ENCODE results near the gene KLRC4.
"Not testable (repeated sequence)": the region's sequence is repeated elsewhere in the genome, so short reads cannot be mapped to it uniquely, and the experiment has no call there.

Gene KLRC4

DNA sequence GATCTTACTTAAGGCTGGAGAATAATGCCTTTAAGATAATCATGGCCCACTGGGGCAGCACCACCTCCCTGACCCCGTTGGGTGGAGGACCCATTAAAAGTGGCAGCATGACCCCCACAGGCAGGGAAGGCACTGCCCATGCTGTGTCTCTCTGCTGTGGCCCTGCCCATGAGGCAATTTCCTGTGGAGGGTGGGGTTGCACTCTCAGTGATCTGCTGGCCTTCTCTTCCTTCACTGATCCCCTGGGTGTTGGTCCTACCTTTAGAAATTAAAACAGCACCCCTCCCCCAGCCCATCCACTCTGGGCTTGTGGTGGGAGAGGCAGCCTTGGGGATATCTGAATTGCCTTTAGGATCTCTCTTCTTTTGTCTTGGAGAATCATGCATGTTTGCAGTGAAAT lies 37.0 kb downstream of the KLRC4 start:
- DNase-seq = peak in 12 of 42 donors; percentile 26 to 76 (median 52)
- intact Hi-C loops (cut with DNase I) = no loop called here

DNA sequence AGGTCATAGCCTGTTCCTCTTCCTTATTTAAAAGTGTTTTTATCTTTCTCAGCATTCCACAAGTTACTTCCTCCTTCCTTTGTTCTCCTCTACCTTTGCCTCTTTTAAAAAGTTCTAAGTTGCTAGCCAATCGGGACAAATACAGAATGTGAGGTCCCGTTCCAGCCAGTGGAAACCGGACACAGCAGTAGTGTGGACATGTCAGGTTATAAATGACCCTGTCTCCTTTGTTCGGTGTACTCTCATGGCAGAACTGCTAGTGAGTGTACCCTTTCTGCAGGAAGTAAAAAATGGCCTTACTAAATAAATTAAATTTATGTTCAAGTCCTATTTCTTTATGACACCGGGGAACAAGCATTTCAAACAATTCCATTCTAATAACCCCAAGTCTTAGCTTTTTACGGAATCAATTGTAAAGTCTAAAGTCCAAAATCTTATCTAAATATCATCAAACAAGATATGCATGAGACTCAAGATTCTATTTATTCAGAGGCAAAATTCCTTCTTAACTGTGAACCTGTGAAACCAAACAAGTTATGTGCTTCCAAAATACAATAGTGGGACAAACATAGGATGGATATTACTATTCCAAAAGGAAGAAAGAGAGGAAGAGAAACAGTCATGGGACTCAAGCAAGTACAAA lies 37.5 kb downstream of the KLRC4 start:
- intact Hi-C loops (cut with DNase I); DNase-seq: not testable (repeated sequence)

DNA sequence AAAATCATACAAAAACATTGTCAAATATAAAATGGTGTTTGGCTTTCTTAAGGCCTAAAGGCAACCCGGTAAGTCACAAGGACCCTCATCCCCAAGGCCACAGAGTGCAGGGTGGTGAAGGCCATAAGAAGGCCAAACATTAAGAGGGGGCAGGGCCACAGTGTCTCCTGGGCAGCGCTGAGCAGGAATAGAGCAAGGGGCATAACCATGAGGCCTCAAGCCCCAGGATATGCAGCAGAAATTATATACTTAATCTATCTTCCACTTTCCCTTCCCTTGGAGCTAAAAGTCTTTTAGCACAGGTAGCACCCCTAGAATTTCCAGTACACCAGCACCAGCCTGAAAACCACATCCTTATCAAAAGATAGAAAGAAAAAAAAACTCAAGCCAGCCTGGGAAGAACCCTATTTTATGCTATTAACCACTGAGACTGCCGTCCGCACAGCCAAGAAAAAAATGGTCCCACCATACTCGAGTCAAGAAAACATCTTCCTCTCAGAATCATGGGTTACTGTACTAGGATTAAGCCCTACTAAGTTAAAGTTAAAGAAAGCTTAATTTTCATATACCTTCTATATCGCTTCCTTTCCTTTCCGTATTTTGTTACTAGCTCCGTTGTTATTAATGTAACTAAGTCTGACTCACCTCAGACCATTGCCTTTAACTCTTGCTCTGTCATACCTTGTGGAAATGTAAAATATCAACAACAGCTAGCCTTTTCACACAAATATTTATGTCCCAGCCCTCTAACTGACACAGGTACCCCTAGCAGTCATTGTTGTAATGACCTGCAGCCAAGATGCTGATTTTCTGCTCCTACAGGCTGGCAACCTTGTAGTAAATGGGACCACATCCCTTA lies 39.8 kb downstream of the KLRC4 start:
- no peak for DNase-seq
- intact Hi-C loops (cut with DNase I) = loop anchor here (10.0 kb wide), 1 partner anchor 195 kb away; no protein-coding TSS in a partner anchor

DNA sequence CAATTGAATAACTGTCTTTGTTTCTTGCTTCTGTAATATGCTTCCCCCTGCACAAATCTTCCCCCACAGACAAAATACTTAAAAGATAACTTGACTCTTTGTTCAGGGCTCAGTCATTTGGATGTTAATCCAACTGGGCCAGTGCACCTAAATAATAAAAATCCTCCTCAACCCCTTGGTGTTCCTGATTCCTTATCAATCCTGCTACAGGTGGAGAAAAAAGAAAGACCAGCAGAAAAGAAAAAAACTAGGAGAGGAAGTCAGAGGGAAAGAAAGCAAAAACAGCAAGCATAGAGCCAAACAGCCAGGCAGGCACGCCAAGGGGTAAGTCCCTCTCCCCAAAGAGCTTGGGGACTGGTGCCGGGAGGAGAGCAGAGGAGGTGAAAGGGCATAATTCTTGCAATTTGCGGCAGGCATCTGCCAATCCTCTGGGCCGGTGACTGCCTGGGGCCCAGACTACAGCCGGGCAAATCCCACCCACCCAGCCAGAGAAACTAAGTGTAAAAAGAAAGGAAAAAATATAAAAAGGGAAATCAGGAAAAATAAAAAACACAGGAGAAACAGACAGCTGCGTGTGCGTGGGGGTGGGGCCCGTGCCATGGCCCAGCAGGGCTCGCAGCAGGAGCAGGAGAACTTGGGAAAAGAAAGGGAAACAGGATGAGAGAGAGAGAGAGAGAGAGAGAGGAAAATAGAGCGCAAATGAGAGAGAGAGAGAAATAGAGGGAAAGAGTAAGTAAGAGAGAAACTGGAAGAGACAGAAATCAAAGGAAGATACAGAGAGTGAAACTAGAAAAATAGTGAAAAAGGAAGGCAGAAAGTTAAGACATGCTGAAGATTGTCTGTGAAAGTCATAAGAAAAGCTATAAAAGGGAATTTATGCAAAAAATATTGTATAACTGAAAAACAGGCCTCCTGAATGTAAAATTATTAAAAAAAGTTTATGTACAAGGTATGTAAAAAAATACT lies 41.1 kb downstream of the KLRC4 start:
- intact Hi-C loops (cut with DNase I) = loop anchor here (10.0 kb wide), 1 partner anchor 196 kb away; no protein-coding TSS in a partner anchor

DNA sequence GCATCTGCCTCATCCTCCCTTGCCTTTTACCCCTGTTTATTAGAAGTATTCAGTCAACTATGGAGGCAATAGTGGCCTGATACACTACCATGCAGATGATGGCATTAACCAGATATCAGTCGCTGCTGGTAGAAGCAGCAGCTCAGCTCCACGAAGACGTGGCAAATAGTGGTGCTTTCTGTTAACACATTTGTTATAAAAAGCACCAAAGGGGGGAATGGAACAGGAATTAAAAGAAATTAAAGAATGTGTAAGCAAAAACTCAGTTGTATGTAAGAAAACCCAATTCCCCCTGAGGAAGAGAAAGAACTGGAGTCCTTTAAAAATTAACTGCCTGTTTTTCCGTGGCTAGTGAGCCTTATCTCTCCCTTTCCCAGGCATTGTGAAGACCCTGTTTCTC lies 41.8 kb downstream of the KLRC4 start:
- not testable (repeated sequence) for DNase-seq
- intact Hi-C loops (cut with DNase I) = loop anchor here (10.0 kb wide), 1 partner anchor 197 kb away; no protein-coding TSS in a partner anchor

More for the DNA sequence above, 41.1 kb downstream of the KLRC4 start:
- peak in 8 of 42 donors; percentile 17 to 57 (median 39) for DNase-seq

DNA sequence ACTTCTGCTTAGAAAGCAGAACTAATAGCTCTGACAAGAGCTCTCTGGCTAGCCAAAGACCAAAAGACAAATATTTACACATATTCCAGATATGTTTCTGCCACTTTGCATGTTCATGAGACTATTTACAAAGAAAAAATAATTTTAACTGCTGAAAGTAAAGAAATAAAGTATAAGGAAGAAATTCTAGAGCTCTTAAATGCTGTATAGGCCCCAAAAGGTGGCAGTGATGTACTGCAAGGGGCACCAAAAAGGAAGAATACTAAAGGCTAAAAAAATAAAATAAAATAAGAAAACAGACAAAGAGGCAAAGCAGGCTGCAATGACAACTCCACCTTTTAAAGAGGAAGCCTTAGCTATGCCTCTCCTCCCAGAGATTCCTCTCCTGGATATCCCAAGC lies 42.7 kb downstream of the KLRC4 start:
- intact Hi-C loops (cut with DNase I) = loop anchor here (10.0 kb wide), 1 partner anchor 198 kb away; no protein-coding TSS in a partner anchor

DNA sequence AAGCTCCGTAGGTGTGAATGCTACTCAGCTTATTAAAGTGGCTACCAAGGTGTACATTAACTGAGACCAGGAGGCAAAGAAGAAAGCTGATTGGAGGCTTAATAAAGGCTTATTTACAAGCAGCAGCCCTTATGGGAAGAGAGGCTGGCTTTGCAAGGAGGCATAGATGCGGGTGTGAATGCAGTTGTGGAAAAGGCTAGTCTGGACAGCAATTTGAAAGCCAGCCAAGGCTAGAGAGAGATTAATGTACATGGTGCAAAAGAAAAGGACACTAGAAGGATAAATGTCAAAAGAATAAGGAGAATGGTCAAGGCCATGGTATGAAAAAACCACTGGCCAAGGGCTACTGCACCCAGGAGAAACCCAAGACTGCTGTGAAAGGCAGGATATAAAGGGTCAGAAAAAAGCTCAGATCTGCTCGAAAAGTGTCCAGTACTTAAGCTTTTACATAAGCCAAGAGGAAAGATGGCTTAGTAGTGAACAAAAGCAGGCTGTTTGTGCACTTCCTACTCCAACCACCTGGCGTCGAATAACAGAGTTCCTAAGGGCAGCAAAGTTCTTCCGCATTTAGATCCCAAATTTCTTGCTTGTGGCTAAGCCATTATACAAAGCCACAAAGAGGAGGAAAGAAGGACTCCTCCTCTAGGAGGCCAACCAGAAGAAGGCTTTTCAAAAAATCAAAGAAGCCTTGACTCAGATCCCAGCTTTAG lies 43.7 kb downstream of the KLRC4 start:
- peak in 2 of 42 donors; percentile 16 to 60 for DNase-seq

More for the DNA sequence above, 42.7 kb downstream of the KLRC4 start:
- no peak for DNase-seq

DNA sequence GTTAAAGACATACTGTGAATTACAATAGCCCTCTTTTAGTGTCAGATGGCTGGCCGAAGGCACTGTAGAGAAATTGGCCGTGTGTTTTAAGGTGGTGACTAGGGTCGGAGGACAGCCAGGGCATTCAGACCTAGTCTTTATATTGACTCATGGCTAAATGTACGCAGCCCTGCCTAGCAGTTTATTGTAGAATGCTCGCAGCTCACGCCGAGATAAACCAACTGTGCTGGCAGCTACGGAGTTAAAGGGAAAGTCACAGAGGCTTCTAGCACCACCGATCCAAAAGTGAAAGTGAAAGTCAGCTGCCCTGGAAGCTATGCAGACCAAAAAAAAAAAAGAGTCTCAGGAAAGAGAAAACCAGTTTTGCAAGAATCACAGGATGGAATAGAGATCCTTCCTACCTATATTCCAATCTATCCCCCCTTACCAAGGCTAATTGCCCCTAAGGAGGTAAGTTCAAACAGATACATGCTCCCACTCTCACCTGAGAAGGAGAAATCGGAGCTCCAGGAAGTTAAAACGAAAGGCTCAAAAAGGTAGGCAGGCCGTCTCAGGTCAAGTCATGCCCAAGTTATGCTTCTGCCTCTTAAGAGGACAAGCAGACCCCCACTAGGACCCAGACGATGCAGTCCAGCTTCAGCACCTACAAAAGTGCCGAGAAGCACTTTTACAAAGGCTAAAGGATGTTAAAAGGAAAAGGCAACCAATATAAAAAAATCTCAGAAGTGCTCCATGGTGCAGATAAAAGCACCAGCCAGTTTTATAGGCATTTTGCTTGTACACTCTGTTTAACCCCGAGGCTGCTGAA lies 44.5 kb downstream of the KLRC4 start:
- peak in 40 of 42 donors; percentile 30 to 88 (median 65) for DNase-seq
- intact Hi-C loops (cut with DNase I) = loop anchor here (10.0 kb wide), 1 partner anchor 200 kb away; no protein-coding TSS in a partner anchor

More for the DNA sequence above, 43.7 kb downstream of the KLRC4 start:
- intact Hi-C loops (cut with DNase I) = loop anchor here (10.0 kb wide), 1 partner anchor 199 kb away; no protein-coding TSS in a partner anchor

DNA sequence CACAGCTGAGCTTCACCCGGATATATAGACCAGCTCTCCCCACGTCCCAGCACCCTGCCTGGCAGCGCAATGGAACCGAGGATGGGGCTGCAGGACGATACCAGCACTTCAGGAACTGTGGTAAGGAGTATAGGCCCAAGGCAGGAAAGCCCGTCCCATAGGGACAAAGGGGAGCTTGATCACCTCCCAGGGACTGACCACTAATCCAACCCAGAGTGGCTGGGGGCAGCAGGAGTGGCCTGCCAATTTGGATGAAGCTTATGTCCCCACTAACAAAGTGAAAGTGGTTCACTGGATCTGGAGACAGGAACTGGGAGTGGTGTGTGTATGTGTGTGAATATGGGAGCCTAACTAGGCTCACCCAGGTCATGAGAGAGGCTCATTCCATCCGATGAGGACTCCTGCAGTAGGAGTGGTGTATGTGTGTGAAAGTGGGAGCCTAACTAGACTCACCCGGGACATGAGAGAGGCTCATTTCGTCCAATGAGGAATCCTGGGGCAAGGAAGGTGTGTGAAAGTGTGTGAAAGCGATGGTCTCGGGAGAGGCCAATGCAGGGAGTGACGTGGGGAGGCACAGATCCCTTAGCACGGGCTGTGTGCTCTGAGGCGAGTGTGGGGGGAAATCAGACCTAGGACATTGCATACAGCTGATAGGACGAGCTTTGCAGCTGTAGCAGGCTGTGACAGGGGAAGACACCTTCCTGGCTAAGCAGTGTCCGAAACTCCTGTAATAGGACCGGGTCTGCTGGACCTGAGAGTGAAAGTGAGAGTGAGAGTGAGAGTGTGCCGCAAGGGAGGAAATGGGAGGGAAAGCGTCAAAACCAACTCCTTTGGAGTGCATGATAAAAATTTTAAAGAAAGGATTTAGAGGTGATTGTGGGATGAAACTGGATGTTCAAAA lies 45.4 kb downstream of the KLRC4 start:
- peak in 34 of 42 donors; percentile 29 to 79 (median 54) for DNase-seq
- intact Hi-C loops (cut with DNase I) = loop anchor here (10.0 kb wide), 1 partner anchor 201 kb away; no protein-coding TSS in a partner anchor

DNA sequence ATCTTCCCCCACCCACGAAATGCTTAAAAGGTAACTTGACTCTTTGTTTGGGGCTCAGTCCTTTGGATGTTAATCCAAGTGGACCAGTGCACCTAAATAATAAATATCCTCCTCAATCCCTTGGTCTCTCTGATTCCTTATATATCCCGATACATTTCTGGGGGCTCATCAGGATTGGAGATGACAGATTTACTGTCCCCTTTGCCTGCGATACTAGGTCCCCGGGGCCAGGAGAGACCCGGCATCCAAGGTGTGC lies 46.0 kb downstream of the KLRC4 start:
- intact Hi-C loops (cut with DNase I) = loop anchor here (10.0 kb wide), 1 partner anchor 201 kb away; no protein-coding TSS in a partner anchor

DNA sequence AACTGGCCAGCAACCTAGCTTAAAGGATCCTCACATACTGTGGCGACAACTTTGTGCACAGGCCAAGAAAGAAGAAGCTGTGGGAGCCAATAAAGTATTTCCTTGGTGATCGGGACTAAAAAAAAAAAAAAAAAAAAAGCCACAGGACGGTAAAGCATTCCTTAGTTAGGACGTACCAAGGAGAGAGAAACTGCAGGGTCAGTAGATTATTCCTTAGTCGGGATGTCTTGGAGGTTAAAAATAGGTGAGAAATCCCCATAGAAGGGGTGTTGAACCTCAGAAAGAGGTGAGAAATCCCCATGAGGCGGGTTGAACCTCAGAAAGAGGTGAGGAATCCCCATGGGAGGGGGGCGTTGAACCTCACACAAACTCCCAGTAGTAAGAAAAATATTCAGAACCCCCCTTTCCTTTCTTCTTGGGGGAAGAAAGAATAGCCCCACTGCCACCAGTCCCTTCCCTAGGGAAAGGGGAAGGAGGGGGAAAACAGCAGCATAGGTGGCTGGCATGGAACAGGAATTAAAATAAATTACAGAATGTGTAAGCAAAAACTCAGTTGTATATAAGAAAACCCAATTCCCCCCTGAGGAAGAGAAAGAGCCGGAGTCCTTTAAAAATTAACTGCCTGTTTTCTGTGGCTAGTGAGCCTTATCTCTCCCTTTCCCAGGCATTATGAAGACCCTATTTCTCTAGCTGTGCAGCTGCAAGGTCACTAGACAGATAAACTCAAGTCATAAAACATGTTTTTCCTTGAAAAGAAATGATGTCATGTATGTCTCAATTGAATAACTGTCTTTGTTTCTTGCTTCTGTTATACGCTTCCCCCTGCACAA lies 46.5 kb downstream of the KLRC4 start:
- intact Hi-C loops (cut with DNase I) = loop anchor here (10.0 kb wide), 1 partner anchor 202 kb away; no protein-coding TSS in a partner anchor
- DNase-seq = no peak

More for the DNA sequence above, 46.0 kb downstream of the KLRC4 start:
- no peak for DNase-seq

DNA sequence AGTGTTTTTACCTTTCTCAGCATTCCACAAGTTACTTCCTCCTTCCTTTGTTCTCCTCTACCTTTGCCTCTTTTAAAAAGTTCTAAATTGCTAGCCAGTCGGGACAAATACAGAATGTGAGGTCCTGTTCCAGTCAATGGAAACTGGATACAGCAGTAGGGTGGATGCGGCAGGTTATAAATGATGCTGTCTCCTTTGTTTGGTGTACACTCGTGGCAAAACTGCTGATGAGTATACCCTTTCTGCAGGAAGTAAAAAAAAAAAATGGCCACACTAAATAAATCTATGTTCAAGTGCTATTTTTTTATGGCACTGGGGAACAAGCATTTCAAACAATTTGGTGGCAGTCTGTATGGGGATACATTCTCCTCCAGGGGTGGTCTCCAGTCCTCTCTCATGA lies 47.2 kb downstream of the KLRC4 start:
- no peak for DNase-seq
- intact Hi-C loops (cut with DNase I) = loop anchor here (10.0 kb wide), 1 partner anchor 202 kb away; no protein-coding TSS in a partner anchor

DNA sequence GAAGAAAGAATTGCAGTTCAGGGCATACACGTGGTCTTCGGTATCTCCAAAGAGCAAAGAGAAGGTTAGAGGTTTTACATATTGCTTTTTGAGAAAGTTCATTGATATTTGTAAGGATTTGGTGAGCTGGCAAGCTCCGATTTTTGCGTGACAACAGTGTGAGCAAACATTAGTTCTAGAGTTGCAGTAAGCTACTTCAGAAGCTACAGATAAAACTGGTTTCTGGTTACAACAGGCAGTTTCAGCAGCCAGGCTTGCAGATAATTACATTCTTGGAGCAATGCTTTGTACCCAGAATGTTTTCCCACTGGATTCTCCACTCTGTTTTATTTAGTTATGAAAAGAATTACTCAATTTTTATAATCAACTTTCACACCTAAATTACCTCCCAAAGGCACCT lies 47.9 kb downstream of the KLRC4 start:
- peak in 1 of 42 donors; percentile 8 for DNase-seq
- intact Hi-C loops (cut with DNase I) = loop anchor here (10.0 kb wide), 1 partner anchor 203 kb away; no protein-coding TSS in a partner anchor

DNA sequence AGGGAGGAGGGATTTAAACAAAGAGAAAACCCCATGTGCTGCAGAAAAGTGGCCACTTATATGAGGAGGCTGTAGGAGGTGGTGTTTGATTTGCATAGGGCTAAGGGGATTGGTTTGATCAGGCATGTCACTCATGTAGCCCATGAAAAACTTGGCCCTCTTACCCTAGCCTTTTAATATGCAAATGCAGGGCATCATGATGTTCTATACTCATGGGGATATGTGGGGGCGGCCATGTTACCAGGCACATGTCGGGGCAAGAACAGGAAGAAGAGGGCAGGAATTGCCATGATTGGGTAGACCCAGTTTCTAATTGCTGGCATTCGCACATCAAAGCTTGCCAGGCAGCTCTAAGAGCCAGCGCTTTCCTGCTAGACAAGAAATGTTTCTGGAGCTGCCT lies 48.5 kb downstream of the KLRC4 start:
- DNase-seq = peak in 18 of 42 donors; percentile 11 to 83 (median 40)
- intact Hi-C loops (cut with DNase I) = loop anchor here (10.0 kb wide), 1 partner anchor 204 kb away; no protein-coding TSS in a partner anchor

DNA sequence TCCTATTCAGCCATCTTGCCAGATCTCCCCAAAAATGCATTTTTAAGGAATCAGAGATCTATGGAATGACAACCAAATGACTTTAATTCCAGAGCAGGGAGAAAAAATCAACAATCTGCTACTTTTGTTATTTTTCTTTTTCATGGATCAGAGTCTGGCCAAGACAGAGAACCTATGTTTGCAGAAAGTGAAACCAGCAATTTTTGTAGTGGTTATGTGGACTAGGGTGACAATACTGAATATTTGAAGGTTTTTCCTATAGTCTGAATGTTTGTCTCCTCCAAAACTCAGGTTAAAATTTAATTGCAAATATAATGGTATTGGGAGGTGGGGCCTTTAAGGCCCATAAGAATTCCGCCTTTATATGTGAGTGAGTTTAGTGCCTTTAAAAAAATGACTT lies 50.6 kb downstream of the KLRC4 start:
- no peak for DNase-seq
- intact Hi-C loops (cut with DNase I) = no loop called here
